Measurements from ENCODE around the gene LIMCH1. TPM values are rescaled to one million over a fixed set of nuclear protein-coding genes. Genes with fewer than 3 reads are reported as not detected.

LIMCH1 gene
- total RNA-seq, 1 experiment from 2014 or later: 3.3 TPM

- Histone ChIP-seq H3K9ac (ENCODE audit: extremely low read depth, insufficient read length, low read length) (no peak overlapping the region), H3K14ac (ENCODE audit: insufficient read depth, low read length) (no peak overlapping the region), H2BK12ac (ENCODE audit: insufficient read length, low read depth, low read length) (no peak overlapping the region), H3K23ac (ENCODE audit: insufficient read length, low read depth, low read length) (no peak overlapping the region), H3K27ac (ENCODE audit: insufficient read length, low read depth, low read length) (no peak overlapping the region), H3K79me1 (ENCODE audit: insufficient read depth, low read depth, low read length, poor library complexity, severe bottlenecking) (no peaks in the 10 kb centered on the region), H4K20me1 (ENCODE audit: control insufficient read depth, insufficient read depth, insufficient read length) (no peaks in the 10 kb centered on the region), H3T11ph (ENCODE audit: low read length) (no peak overlapping the region), H4K8ac (replicated peaks; ENCODE audit: insufficient read length, low read depth, low read length) (no peak overlapping the region), H4K91ac (ENCODE audit: insufficient read length, low read depth, low read length) (no peak overlapping the region), H2BK5ac (ENCODE audit: insufficient read length, low read length) (no peak overlapping the region), H3K18ac (ENCODE audit: insufficient read length, low read depth, low read length) (no peak overlapping the region), H2BK120ac (ENCODE audit: low read depth, low read length, poor library complexity, severe bottlenecking) (no peak overlapping the region), H4K5ac (ENCODE audit: insufficient read length, low read depth, low read length) (no peak overlapping the region), H2AFZ (ENCODE audit: low read length) (no peak overlapping the region), H2BK15ac (ENCODE audit: low read depth, low read length) (no peak overlapping the region), H3K4me2 (ENCODE audit: insufficient read depth, insufficient read length, low read length) (no peak overlapping the region), H3K27me3 (ENCODE audit: insufficient read depth, low read length) (no peaks in the 10 kb centered on the region), H3K23me2 (ENCODE audit: insufficient read length, low read depth, low read length, poor library complexity, severe bottlenecking) (no peaks in the 10 kb centered on the region), H2BK20ac (ENCODE audit: low read depth, low read length, poor library complexity, severe bottlenecking) (no peak overlapping the region), H3K4ac (ENCODE audit: low read depth, low read length) (no peak overlapping the region), H3K4me1 (ENCODE audit: insufficient read depth, low read length) (0 out of 2 replicates have a peak, but pooled peaks cover 2% of the 10 kb centered on the region), H2AK5ac (ENCODE audit: insufficient read length, low read length) (no peak overlapping the region), H3K9me3 (ENCODE audit: control insufficient read depth, low read depth, low read length) (no peaks in the 10 kb centered on the region), H3K56ac (ENCODE audit: insufficient read length, low read depth, low read length) (no peak overlapping the region), H3K79me2 (ENCODE audit: insufficient read depth, low read length) (no peaks in the 10 kb centered on the region)
- DNase-seq: peak; percentile 58
- no CpG with 5 or more reads among the region's 11 CpGs for WGBS (ENCODE audit: extremely low coverage, insufficient read length, low lambda C conversion rate)
- TF ChIP-seq, protein P1, sequence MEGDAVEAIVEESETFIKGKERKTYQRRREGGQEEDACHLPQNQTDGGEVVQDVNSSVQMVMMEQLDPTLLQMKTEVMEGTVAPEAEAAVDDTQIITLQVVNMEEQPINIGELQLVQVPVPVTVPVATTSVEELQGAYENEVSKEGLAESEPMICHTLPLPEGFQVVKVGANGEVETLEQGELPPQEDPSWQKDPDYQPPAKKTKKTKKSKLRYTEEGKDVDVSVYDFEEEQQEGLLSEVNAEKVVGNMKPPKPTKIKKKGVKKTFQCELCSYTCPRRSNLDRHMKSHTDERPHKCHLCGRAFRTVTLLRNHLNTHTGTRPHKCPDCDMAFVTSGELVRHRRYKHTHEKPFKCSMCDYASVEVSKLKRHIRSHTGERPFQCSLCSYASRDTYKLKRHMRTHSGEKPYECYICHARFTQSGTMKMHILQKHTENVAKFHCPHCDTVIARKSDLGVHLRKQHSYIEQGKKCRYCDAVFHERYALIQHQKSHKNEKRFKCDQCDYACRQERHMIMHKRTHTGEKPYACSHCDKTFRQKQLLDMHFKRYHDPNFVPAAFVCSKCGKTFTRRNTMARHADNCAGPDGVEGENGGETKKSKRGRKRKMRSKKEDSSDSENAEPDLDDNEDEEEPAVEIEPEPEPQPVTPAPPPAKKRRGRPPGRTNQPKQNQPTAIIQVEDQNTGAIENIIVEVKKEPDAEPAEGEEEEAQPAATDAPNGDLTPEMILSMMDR (conservative IDR thresholded peaks at IDR 0.05): no peak
- Mint-ChIP-seq H3K27ac (peak overlapping the region in 2 of 3 experiments; percentile 12 to 68; a peak in 5 of 7 replicates), H3K36me3 (ENCODE audit: insufficient read depth in 1 of 3, low read depth in 3 of 3) (peaks cover 0 to 7% (median 0%) of the 10 kb centered on the region in 3 experiments; a peak in 1 of 7 replicates), H3K27me3 (ENCODE audit: low read depth) (no peaks in the 10 kb centered on the region), H3K9me3 (no peaks in the 10 kb centered on the region), H3K4me3 (no peak overlapping the region), H3K4me1 (peaks cover 18 to 19% of the 10 kb centered on the region in 2 experiments)
Observed at GRCh38 chr4:41525129-41525528, 12.8 kb upstream of the LIMCH1 start.
